Neutrophil (primary cell): Measurements from ENCODE around the gene ACTL7A.
"Not testable (repeated sequence)": the region's sequence is repeated elsewhere in the genome, so short reads cannot be mapped to it uniquely, and the experiment has no call there.

Experiments
- H3K27ac ChIP-seq: fragments of 200-600 bp; sonication (generic); 2 replicates; pipeline ENCODE4 v1.5.1; 2016; ENCODE audit warnings: mild to moderate bottlenecking, moderate library complexity
- H3K27me3 ChIP-seq: fragments of 200-600 bp; sonication (generic); 2 replicates; pipeline ENCODE4 v1.6.0; 2016; ENCODE audit warnings: mild to moderate bottlenecking
- H3K36me3 ChIP-seq: fragments of 200-600 bp; sonication (generic); 2 replicates; pipeline ENCODE4 v1.5.1; 2017
- H3K4me1 ChIP-seq, 2 experiments: fragments of 200-600 bp in 1 of 2; sonication (generic) in 1 of 2; 1 replicate in 1 of 2; 2 replicates in 1 of 2; pipeline versions ENCODE4 v1.5.1 to v1.6.1; 2013 to 2016; ENCODE audit warnings: low read depth in 1 of 2, low read length in 1 of 2, mild to moderate bottlenecking in 1 of 2, moderate library complexity in 1 of 2; ENCODE audit not compliant: control insufficient read depth in 1 of 2, insufficient read depth in 1 of 2
- H3K4me3 ChIP-seq, 2 experiments: fragments of 200-600 bp in 1 of 2; sonication (generic) in 1 of 2; 1 replicate in 1 of 2; 2 replicates in 1 of 2; pipeline ENCODE4 v1.5.1; 2013 to 2016; ENCODE audit warnings: low read depth in 1 of 2, low read length in 1 of 2, mild to moderate bottlenecking in 1 of 2, moderate library complexity in 1 of 2
- H3K9me3 ChIP-seq: fragments of 200-600 bp; sonication (generic); 2 replicates; pipeline ENCODE4 v1.5.1; 2016
- CTCF ChIP-seq: fragments of 200-600 bp; sonication (generic); IDR thresholded peaks from 2 replicates; pipeline ENCODE4 v1.5.1; 2016; ENCODE audit warnings: antibody characterized with exemption

The ACTL7A gene

GRCh38 chr9:108885643-108886348 lies 23.7 kb downstream of the ACTL7A start:
- TF ChIP-seq CTCF = no peak
- H3K4me1 ChIP-seq = peaks cover 0 to 8% of the 10 kb centered on the region in 2 experiments
- H3K9me3 ChIP-seq = no peaks in the 10 kb centered on the region
- H3K27ac ChIP-seq = no peak overlapping the region
- H3K36me3 ChIP-seq = peaks cover 31% of the 10 kb centered on the region
- H3K4me3 ChIP-seq = no peak overlapping the region
- no peaks in the 10 kb centered on the region for H3K27me3 ChIP-seq

- H3K27me3 ChIP-seq, H3K4me3 ChIP-seq, H3K4me1 ChIP-seq, H3K27ac ChIP-seq, H3K9me3 ChIP-seq: not testable (repeated sequence)
- H3K36me3 ChIP-seq = peaks cover 40% of the 10 kb centered on the region
Observed at GRCh38 chr9:108886594-108887271, 24.7 kb downstream of the ACTL7A start.

- Histone ChIP-seq H3K9me3 (no peaks in the 10 kb centered on the region), H3K27ac (no peak overlapping the region), H3K4me3 (no peak overlapping the region), H3K4me1 (peaks cover 0 to 2% of the 10 kb centered on the region in 2 experiments), H3K27me3 (no peaks in the 10 kb centered on the region), H3K36me3 (peaks cover 69% of the 10 kb centered on the region)
- TF ChIP-seq CTCF = no peak
Observed at GRCh38 chr9:108889649-108890067, 27.6 kb downstream of the ACTL7A start.

GRCh38 chr9:108894225-108894997 lies 32.3 kb downstream of the ACTL7A start:
- Histone ChIP-seq H3K36me3 (peaks cover 95% of the 10 kb centered on the region), H3K27me3 (no peaks in the 10 kb centered on the region), H3K4me1 (no peaks in the 10 kb centered on the region), H3K4me3 (no peak overlapping the region), H3K27ac (no peak overlapping the region), H3K9me3 (no peaks in the 10 kb centered on the region)
- TF ChIP-seq CTCF = no peak

- no peak for TF ChIP-seq CTCF
- H3K36me3 ChIP-seq = peaks cover 96% of the 10 kb centered on the region
- H3K27ac ChIP-seq = no peak overlapping the region
- no peak overlapping the region for H3K4me3 ChIP-seq
- H3K4me1 ChIP-seq = no peaks in the 10 kb centered on the region
- H3K9me3 ChIP-seq = no peaks in the 10 kb centered on the region
- H3K27me3 ChIP-seq = no peaks in the 10 kb centered on the region
Observed at GRCh38 chr9:108897324-108898096, 35.4 kb downstream of the ACTL7A start.

GRCh38 chr9:108899023-108899695 lies 37.1 kb downstream of the ACTL7A start:
- not testable (repeated sequence) for H3K4me1 ChIP-seq, H3K27me3 ChIP-seq, H3K4me3 ChIP-seq, H3K27ac ChIP-seq, H3K9me3 ChIP-seq
- peaks cover 94% of the 10 kb centered on the region for H3K36me3 ChIP-seq
